PFSK-1 (cell line): Measurements from ENCODE around the gene MBOAT2.

Experiments used
- POLR2AphosphoS5 ChIP-seq: IDR thresholded peaks from 2 replicates; pipeline ENCODE4 v1.6.1; 2012; ENCODE audit warnings: low read depth, mild to moderate bottlenecking, control low read depth, low read length, moderate library complexity
- SIN3A ChIP-seq: IDR thresholded peaks from 2 replicates; pipeline ENCODE4 v1.6.1; 2012; ENCODE audit warnings: mild to moderate bottlenecking, low read length, moderate library complexity, borderline replicate concordance; ENCODE audit not compliant: insufficient read depth
- TAF1 ChIP-seq: IDR thresholded peaks from 2 replicates; pipeline ENCODE4 v1.6.1; 2012; ENCODE audit warnings: low read length, control low read depth, borderline replicate concordance; ENCODE audit not compliant: insufficient read depth
- TF ChIP-seq, protein P1 (sequence below), 2 experiments: IDR thresholded peaks; 2 replicates each; pipeline versions ENCODE4 v1.6.1 to v1.8.0; 2011 to 2012; ENCODE audit warnings: low read depth in 2 of 2, low read length in 2 of 2, control low read depth in 1 of 2, inconsistent platforms in 1 of 2, mild to moderate bottlenecking in 1 of 2, moderate library complexity in 1 of 2; ENCODE audit not compliant: insufficient read depth in 1 of 2

GRCh38 chr2:8822218-8822617 lies 181.3 kb downstream of the MBOAT2 start:
- TF ChIP-seq TAF1 = no peak
- TF ChIP-seq, protein P1, sequence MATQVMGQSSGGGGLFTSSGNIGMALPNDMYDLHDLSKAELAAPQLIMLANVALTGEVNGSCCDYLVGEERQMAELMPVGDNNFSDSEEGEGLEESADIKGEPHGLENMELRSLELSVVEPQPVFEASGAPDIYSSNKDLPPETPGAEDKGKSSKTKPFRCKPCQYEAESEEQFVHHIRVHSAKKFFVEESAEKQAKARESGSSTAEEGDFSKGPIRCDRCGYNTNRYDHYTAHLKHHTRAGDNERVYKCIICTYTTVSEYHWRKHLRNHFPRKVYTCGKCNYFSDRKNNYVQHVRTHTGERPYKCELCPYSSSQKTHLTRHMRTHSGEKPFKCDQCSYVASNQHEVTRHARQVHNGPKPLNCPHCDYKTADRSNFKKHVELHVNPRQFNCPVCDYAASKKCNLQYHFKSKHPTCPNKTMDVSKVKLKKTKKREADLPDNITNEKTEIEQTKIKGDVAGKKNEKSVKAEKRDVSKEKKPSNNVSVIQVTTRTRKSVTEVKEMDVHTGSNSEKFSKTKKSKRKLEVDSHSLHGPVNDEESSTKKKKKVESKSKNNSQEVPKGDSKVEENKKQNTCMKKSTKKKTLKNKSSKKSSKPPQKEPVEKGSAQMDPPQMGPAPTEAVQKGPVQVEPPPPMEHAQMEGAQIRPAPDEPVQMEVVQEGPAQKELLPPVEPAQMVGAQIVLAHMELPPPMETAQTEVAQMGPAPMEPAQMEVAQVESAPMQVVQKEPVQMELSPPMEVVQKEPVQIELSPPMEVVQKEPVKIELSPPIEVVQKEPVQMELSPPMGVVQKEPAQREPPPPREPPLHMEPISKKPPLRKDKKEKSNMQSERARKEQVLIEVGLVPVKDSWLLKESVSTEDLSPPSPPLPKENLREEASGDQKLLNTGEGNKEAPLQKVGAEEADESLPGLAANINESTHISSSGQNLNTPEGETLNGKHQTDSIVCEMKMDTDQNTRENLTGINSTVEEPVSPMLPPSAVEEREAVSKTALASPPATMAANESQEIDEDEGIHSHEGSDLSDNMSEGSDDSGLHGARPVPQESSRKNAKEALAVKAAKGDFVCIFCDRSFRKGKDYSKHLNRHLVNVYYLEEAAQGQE (IDR thresholded peaks at IDR 0.05; ENCODE audit: insufficient read depth in 1 of 2, low read depth in 2 of 2, low read length in 2 of 2) = no peak
- TF ChIP-seq POLR2AphosphoS5 = no peak
- no peak for TF ChIP-seq SIN3A
